GM19455 (cell line): ENCODE data around the gene STK31.
"Not testable (repeated sequence)": the region's sequence is repeated elsewhere in the genome, so short reads cannot be mapped to it uniquely, and the experiment has no call there.

Source experiments
- ATAC-seq: cut with Tn5 transposase; IDR thresholded peaks from one replicate; pipeline ENCODE4 v1.9.1; 2021; ENCODE audit not compliant: unreplicated experiment

Gene STK31

GRCh38 chr7:23713285-23714149 lies 3.5 kb downstream of the STK31 start:
- no peak for ATAC-seq

- ATAC-seq: no peak
Observed at GRCh38 chr7:23714150-23714464, 4.1 kb downstream of the STK31 start.

DNA sequence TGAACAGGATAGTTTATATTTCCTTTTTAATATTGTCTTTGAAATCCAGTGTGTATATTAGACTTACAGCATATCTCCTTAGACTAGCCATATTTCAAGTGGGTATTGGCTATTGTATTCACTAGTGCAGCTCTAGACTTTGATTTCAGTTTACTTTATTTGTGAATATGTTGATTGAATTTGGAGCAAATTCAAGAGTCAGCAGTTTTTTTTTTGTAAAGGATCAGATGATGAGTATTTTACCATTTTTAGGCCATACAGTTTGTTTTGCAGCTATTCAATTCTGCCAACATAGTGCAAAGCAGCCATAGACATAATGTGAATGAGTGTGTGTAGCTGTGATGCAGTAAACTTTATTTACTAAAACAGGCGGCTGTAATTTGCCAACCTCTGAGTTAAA lies 4.6 kb downstream of the STK31 start:
- no peak for ATAC-seq

DNA sequence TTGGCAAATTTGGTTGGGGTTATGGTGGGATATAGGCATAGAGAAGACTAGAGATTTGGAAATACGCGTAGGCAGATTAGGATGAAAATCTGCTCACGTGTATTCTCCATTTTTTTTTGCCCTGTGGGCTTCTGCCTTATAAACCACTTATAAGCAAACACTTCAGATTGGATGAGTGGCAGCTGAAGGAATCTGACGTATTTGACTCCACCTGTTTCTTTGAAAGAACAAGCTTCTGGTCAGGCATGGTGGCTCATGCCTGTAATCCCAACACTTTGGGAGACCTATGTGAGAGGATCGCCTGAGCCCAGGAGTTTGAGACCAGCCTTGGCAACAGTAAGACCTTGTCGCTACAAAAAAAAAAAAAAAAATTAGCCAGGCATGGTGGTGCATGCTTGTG lies 5.1 kb downstream of the STK31 start:
- no peak for ATAC-seq

DNA sequence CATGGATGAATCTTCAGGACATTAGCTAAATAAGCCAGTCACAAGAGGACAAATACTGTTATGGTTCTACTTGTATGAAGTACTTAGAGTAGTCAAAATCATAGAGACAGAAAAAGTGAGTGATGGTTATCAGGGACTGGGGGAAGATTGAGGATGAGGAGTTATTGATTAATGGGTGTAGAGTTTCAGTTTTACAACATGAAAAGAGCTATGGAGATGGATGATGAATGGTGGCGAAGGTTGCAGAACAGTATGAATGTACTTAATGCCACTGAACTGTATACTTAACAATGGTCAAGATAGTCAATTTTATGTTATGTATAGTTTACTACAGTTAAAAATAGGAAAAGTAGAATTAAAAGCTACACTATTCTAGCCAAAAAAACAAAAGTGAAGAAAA lies 7.8 kb downstream of the STK31 start:
- no peak for ATAC-seq

GRCh38 chr7:23721456-23721855 lies 11.4 kb downstream of the STK31 start:
- no peak for ATAC-seq

- ATAC-seq: not testable (repeated sequence)
Observed at GRCh38 chr7:23722587-23723216, 12.7 kb downstream of the STK31 start.

DNA sequence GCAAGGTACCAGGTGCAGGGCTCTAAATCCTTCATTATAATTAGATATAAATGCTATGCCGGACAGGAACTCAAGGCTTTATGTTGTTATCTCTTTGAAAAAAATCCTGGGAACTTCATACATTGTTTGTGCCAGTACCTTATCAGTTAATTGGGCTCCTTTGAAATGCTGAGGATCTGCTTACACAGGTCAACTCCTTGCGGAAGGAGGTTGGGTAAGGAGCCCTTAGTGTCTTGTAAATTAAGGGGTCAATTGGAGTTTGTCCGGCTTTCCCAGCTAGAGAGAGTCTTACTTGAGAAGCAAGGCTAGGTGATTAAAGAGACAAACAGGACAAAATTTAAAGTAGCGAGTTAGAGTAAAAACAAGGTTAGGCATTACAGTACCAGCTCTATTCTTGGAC lies 14.1 kb downstream of the STK31 start:
- not testable (repeated sequence) for ATAC-seq

GRCh38 chr7:23742051-23742450 lies 32.0 kb downstream of the STK31 start:
- ATAC-seq: no peak

DNA sequence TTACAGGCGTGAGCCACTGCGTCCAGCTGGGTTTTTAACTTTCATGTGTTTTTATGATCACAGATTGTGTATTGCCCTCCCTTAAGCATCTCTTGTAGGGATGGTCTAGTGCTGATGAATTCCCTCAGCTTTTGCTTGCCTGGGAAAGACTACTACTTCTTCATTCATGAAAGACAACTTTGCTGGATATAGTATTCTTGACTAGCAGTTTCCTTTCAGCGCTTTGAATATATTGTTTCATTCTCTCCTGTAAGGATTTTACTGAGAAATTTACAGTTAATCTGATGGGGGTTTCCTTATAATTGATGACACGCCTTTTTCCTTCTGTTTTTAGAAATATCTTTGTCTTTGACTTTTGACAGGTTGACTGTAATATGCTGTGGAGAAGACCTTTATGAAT lies 33.2 kb downstream of the STK31 start:
- no peak for ATAC-seq

DNA sequence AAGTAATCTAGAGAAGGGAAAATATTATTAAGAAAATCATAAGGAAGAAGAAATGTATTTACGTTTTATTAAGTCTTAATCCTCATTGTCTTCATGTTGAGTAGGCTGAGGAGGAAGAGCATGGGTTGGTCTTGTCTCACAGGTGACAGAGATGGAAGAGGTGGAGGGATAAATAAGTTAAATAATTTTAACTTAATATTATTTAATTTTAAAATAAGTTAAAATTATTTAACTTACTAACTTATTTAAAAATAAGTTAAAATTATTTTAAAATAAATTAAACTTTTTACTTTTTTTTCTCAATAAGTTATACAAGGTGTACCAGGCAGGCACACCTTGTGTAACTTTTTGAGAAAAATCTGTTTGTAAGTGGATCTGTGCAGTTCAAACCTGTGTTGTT lies 36.6 kb downstream of the STK31 start:
- no peak for ATAC-seq

- no peak for ATAC-seq
Observed at GRCh38 chr7:23751852-23752251, 41.8 kb downstream of the STK31 start.

GRCh38 chr7:23758839-23759238 lies 48.8 kb downstream of the STK31 start:
- ATAC-seq: not testable (repeated sequence)

DNA sequence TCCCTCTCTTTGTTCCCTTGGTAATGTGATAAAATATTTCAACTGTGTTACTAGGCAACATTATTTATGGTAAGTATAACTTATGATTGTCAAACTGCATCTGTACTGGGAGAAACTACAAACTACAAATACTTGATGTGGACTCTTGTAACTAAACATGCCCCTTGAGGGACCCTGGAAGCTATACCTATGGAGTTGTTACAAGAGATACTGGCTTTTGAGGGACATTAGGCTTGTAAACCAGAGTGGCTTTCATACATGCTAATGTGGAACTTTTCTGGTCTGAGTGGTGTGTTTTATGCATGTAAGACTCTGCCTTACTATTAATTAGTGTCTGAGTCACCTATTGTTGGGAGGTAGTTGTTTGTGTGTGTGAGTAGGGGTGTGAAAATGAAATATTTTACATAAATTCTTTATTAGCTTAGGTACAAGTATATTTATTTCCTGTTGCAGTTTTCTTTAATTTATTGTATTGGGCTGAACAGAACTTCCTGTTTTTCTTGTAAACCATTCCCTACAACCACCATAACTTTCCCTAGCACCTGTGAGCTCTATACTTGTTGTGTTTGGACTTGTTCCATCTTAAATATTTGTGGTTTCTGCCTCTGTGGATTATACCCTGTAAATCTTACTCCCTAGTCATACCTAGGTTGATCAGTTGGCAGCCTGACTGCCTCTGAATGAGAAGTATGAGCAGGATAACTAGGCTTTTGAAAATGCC lies 49.8 kb downstream of the STK31 start:
- ATAC-seq: no peak

DNA sequence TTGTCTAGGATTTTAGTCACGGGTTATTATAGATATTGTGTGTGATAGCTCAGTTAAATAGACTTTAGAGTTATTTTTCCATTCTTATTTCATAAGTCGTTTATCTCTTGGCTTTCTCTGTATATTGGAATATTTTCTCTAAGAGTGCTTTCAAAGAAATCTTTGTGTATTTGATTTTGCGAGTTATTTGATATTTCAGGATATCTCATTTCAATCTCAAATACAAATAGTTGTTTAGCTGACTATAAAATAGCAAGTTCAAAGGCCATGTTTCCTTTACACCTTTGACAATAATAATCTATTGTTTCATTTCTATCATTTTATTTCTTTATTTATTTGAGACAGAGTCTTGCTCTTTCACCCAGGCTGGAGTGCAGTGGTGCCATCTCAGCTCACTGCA lies 55.9 kb downstream of the STK31 start:
- ATAC-seq: no peak

- no peak for ATAC-seq
Observed at GRCh38 chr7:23767514-23767913, 57.5 kb downstream of the STK31 start.

GRCh38 chr7:23768022-23768421 lies 58.0 kb downstream of the STK31 start:
- no peak for ATAC-seq

DNA sequence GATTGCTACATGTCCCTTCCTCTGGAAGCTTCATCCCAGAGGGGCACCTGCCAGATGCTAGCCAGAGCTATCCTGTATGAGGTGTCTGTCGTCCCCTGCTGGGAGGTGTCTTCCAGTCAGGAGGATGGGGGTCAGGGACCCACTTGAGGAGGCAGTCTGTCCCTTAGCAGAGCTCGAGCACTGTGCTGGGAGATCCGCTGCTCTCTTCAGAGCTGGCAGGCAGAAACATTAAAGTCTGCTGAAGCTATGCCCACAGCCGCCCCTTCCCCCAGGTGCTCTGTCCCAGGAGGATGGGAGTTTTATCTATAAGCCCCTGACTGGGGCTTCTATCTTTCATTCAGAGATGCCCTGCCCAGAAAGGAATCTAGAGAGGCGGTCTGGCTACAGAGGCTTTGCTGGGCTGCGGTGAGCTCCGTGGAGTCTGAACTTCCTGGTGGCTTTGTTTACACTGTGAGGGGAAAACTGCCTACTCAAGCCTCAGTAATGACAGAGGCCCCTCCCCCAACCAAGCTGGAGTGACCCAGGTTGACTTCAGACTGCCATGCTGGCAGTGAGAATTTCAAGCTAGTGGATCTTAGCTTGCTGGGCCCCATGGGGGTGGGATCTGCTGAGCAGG lies 69.3 kb downstream of the STK31 start:
- not testable (repeated sequence) for ATAC-seq

DNA sequence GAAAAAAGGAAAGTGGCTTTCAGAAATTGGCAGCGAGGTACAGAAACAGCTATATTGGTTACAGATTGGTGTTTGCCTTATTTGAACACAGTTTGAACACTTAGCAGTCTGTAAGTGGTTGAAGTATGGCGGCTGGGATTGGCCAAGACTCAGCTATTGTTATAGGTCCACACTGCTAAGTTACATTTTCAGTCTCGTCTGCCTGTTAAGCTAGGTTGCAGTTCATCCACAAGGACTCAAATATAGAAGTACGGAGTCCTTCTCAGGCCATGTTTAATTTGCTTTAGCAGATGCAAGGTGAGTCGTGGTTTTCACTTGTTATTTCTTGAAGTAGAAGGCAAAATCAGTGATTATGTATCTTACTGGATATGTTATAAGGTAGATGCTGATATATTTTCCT lies 73.1 kb downstream of the STK31 start:
- no peak for ATAC-seq

DNA sequence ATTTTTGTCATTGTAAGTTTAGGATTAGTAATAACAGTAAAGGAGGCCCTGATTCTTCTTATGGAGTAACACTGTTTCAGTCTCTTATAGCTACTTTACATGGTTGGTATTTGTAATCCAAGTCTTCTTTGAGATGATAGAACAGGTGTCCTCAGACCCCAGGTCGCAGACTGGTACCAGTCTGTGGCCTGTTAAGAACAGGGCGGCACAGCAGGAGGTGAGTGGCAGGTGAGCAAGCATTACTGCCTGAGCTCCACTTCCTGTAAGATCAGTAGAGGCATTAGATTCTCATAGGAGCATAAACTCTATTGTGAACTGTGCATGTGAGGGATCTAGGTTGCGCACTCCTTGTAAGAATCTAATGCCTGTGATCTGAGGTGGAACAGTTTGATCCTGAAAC lies 77.3 kb downstream of the STK31 start:
- no peak for ATAC-seq

GRCh38 chr7:23788843-23789242 lies 78.8 kb downstream of the STK31 start:
- no peak for ATAC-seq

DNA sequence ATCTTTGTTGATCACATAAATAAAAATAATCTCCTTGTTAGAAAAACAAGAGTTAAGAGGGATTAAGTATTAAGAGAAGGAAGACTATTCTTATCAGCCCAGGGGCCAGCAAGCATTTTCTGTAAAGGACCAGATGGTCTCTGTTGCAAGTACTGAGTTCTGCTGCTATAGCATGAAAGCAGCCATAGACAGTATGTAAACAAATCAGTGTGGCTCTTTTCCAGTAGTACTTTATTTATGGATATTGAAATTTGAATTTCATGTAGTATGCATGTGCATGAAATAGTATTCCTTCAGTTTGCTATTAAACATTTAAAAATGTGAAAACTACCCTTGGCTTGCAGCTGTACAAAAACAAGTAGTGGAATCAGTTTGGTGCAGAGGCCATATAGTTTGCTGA lies 81.7 kb downstream of the STK31 start:
- ATAC-seq: no peak
